IPS-11a (cell line): ENCODE measurements around the gene TRIM10.
"Not testable (repeated sequence)": the region's sequence is repeated elsewhere in the genome, so short reads cannot be mapped to it uniquely, and the experiment has no call there.

Source experiments
- H3K4me3 ChIP-seq: one replicate; pipeline ENCODE4 v1.5.1; 2013; ENCODE audit warnings: low read depth, low read length, control low read depth

The TRIM10 gene

GRCh38 chr6:30154709-30155519, 6.1 kb downstream of the TRIM10 start:
- H3K4me3 ChIP-seq = no peak overlapping the region

GRCh38 chr6:30154061-30154460, 7.0 kb downstream of the TRIM10 start:
- no peak overlapping the region for H3K4me3 ChIP-seq

- H3K4me3 ChIP-seq = no peak overlapping the region
These were observed 8.0 kb downstream of the TRIM10 start for GRCh38 chr6:30152910-30153610.

GRCh38 chr6:30152016-30152673, 8.9 kb downstream of the TRIM10 start:
- H3K4me3 ChIP-seq = no peak overlapping the region

- no peak overlapping the region for H3K4me3 ChIP-seq
These were observed 9.4 kb downstream of the TRIM10 start for GRCh38 chr6:30151580-30151979.

- H3K4me3 ChIP-seq = no peak overlapping the region
These were observed 10.2 kb downstream of the TRIM10 start for GRCh38 chr6:30150671-30151395.

- H3K4me3 ChIP-seq = no peak overlapping the region
These were observed 11.0 kb downstream of the TRIM10 start for GRCh38 chr6:30149858-30150550.

GRCh38 chr6:30149234-30149633, 11.8 kb downstream of the TRIM10 start:
- no peak overlapping the region for H3K4me3 ChIP-seq

- H3K4me3 ChIP-seq = no peak overlapping the region
These were observed 13.9 kb downstream of the TRIM10 start for GRCh38 chr6:30147096-30147495.

GRCh38 chr6:30145818-30146217, 15.2 kb downstream of the TRIM10 start:
- no peak overlapping the region for H3K4me3 ChIP-seq

GRCh38 chr6:30144811-30145210, 16.2 kb downstream of the TRIM10 start:
- no peak overlapping the region for H3K4me3 ChIP-seq

GRCh38 chr6:30143780-30144179, 17.2 kb downstream of the TRIM10 start:
- no peak overlapping the region for H3K4me3 ChIP-seq

GRCh38 chr6:30142665-30143064, 18.3 kb downstream of the TRIM10 start:
- no peak overlapping the region for H3K4me3 ChIP-seq

GRCh38 chr6:30140240-30140639, 20.8 kb downstream of the TRIM10 start:
- H3K4me3 ChIP-seq = not testable (repeated sequence)

GRCh38 chr6:30136570-30137286, 24.3 kb downstream of the TRIM10 start:
- no peak overlapping the region for H3K4me3 ChIP-seq

GRCh38 chr6:30135757-30136156, 25.3 kb downstream of the TRIM10 start, which contains the start of gene TRIM40:
TRIM40 (plus strand) TSS chr6:30136140; CDS start chr6:30137037, 897 bp downstream.
- no peak within 1 kb of the TSS for H3K4me3 ChIP-seq

GRCh38 chr6:30135147-30135546, 25.9 kb downstream of the TRIM10 start:
- H3K4me3 ChIP-seq = no peak overlapping the region

GRCh38 chr6:30131947-30132497, 29.0 kb downstream of the TRIM10 start:
- H3K4me3 ChIP-seq = no peak overlapping the region
